H9 (cell line): ENCODE data around the gene LEKR1. TPM values are rescaled to one million over a fixed set of nuclear protein-coding genes. Genes with fewer than 3 reads are reported as not detected.

Experiments
- DNase-seq: peaks from one replicate; pipeline ENCODE4 v3.0.0-alpha.2; 2017
- H2AFZ ChIP-seq: one replicate; pipeline ENCODE4 v1.6.1; 2013; ENCODE audit warnings: mild to moderate bottlenecking, low read length, control low read depth, moderate library complexity
- H2AK5ac ChIP-seq: 2 replicates; pipeline ENCODE4 v1.6.1; 2013; ENCODE audit warnings: low read length, control low read depth, mixed read lengths; ENCODE audit not compliant: insufficient read length
- H2BK120ac ChIP-seq: one replicate; pipeline ENCODE4 v1.6.1; 2013; ENCODE audit warnings: low read depth, mild to moderate bottlenecking, low read length, control low read depth, inconsistent platforms; ENCODE audit not compliant: poor library complexity, severe bottlenecking
- H2BK12ac ChIP-seq: 2 replicates; pipeline ENCODE4 v1.6.1; 2013; ENCODE audit warnings: low read length, control low read depth, mixed read lengths, low read depth; ENCODE audit not compliant: insufficient read length
- H2BK15ac ChIP-seq: 2 replicates; pipeline ENCODE4 v1.6.1; 2013; ENCODE audit warnings: low read depth, low read length, control low read depth
- H2BK20ac ChIP-seq: one replicate; pipeline ENCODE4 v1.6.1; 2013; ENCODE audit warnings: low read depth, mild to moderate bottlenecking, low read length, control low read depth, inconsistent platforms; ENCODE audit not compliant: poor library complexity, severe bottlenecking
- H2BK5ac ChIP-seq: 2 replicates; pipeline ENCODE4 v1.6.1; 2013; ENCODE audit warnings: low read length, control low read depth, mixed read lengths; ENCODE audit not compliant: insufficient read length
- H3K14ac ChIP-seq: 2 replicates; pipeline ENCODE4 v1.6.1; 2013; ENCODE audit warnings: low read length, control low read depth; ENCODE audit not compliant: insufficient read depth
- H3K18ac ChIP-seq: 2 replicates; pipeline ENCODE4 v1.6.1; 2013; ENCODE audit warnings: low read depth, mild to moderate bottlenecking, mixed read lengths, low read length, control low read depth; ENCODE audit not compliant: insufficient read length
- H3K23ac ChIP-seq: 2 replicates; pipeline ENCODE4 v1.6.1; 2013; ENCODE audit warnings: low read length, control low read depth, mixed read lengths, low read depth; ENCODE audit not compliant: insufficient read length
- H3K23me2 ChIP-seq: 2 replicates; pipeline ENCODE4 v1.6.1; 2013; ENCODE audit warnings: low read depth, mild to moderate bottlenecking, mixed read lengths, low read length, control low read depth; ENCODE audit not compliant: insufficient read length, poor library complexity, severe bottlenecking
- H3K27ac ChIP-seq: 2 replicates; pipeline ENCODE4 v1.5.1; 2013; ENCODE audit warnings: low read length, control low read depth, mixed read lengths, low read depth; ENCODE audit not compliant: insufficient read length
- H3K27me3 ChIP-seq: 2 replicates; pipeline ENCODE4 v1.6.1; 2013; ENCODE audit warnings: low read length, control low read depth, inconsistent platforms; ENCODE audit not compliant: insufficient read depth
- H3K4ac ChIP-seq: 2 replicates; pipeline ENCODE4 v1.6.1; 2013; ENCODE audit warnings: low read depth, mild to moderate bottlenecking, control low read depth, inconsistent platforms, low read length, moderate library complexity
- H3K4me1 ChIP-seq: 2 replicates; pipeline ENCODE4 v1.6.1; 2013; ENCODE audit warnings: low read length, control low read depth, inconsistent platforms; ENCODE audit not compliant: insufficient read depth
- H3K4me2 ChIP-seq: 2 replicates; pipeline ENCODE4 v1.6.1; 2013; ENCODE audit warnings: low read length, control low read depth, mixed read lengths; ENCODE audit not compliant: insufficient read length, insufficient read depth
- H3K56ac ChIP-seq: 2 replicates; pipeline ENCODE4 v1.6.1; 2013; ENCODE audit warnings: low read depth, mild to moderate bottlenecking, mixed read lengths, low read length, control low read depth; ENCODE audit not compliant: insufficient read length
- H3K79me1 ChIP-seq: 2 replicates; pipeline ENCODE4 v1.6.1; 2013; ENCODE audit warnings: low read depth, mild to moderate bottlenecking, moderate library complexity, low read length, control low read depth, inconsistent platforms; ENCODE audit not compliant: insufficient read depth, poor library complexity, severe bottlenecking
- H3K79me2 ChIP-seq: 2 replicates; pipeline ENCODE4 v1.6.1; 2013; ENCODE audit warnings: low read length, control low read depth, inconsistent platforms; ENCODE audit not compliant: insufficient read depth
- H3K9ac ChIP-seq: 2 replicates; pipeline ENCODE4 v1.6.1; 2013; ENCODE audit warnings: low read length, control low read depth, mixed read lengths; ENCODE audit not compliant: insufficient read length; ENCODE audit errors: extremely low read depth
- H3K9me3 ChIP-seq: one replicate; pipeline ENCODE4 v1.6.1; 2013; ENCODE audit warnings: low read depth, low read length, inconsistent platforms; ENCODE audit not compliant: control insufficient read depth
- H3T11ph ChIP-seq: one replicate; pipeline ENCODE4 v1.6.1; 2013; ENCODE audit warnings: mild to moderate bottlenecking, low read length, control low read depth, inconsistent platforms
- H4K20me1 ChIP-seq: one replicate; pipeline ENCODE4 v1.6.1; 2013; ENCODE audit not compliant: control insufficient read depth, insufficient read length, insufficient read depth
- H4K5ac ChIP-seq: 2 replicates; pipeline ENCODE4 v1.6.1; 2013; ENCODE audit warnings: low read depth, mild to moderate bottlenecking, mixed read lengths, low read length, control low read depth; ENCODE audit not compliant: insufficient read length
- H4K8ac ChIP-seq: replicated peaks from 2 replicates; pipeline ENCODE4 v1.6.1; 2013; ENCODE audit warnings: low read length, control low read depth, mixed read lengths, low read depth; ENCODE audit not compliant: insufficient read length
- H4K91ac ChIP-seq: 2 replicates; pipeline ENCODE4 v1.6.1; 2013; ENCODE audit warnings: low read depth, mild to moderate bottlenecking, moderate library complexity, mixed read lengths, low read length, control low read depth; ENCODE audit not compliant: insufficient read length
- H3K27ac Mint-ChIP-seq, 3 experiments: 2 replicates in 2 of 3; 3 replicates in 1 of 3; pipeline ENCODE4 v1.8.0; 2020 to 2021; ENCODE audit warnings: mixed read lengths in 3 of 3, mild to moderate bottlenecking in 1 of 3, moderate library complexity in 1 of 3
- H3K27me3 Mint-ChIP-seq: 2 replicates; pipeline ENCODE4 v1.8.0; 2021; ENCODE audit warnings: low read depth, mild to moderate bottlenecking, moderate library complexity, mixed read lengths
- H3K36me3 Mint-ChIP-seq, 3 experiments: 2 replicates in 2 of 3; 3 replicates in 1 of 3; pipeline ENCODE4 v1.8.0; 2020 to 2021; ENCODE audit warnings: low read depth in 3 of 3, mixed read lengths in 3 of 3; ENCODE audit not compliant: insufficient read depth in 1 of 3
- H3K4me1 Mint-ChIP-seq, 2 experiments: 2 replicates each; pipeline ENCODE4 v1.8.0; 2020; ENCODE audit warnings: mixed read lengths in 2 of 2
- H3K4me3 Mint-ChIP-seq, 2 experiments: 2 replicates in 1 of 2; 3 replicates in 1 of 2; pipeline ENCODE4 v1.8.0; 2020 to 2021; ENCODE audit warnings: mild to moderate bottlenecking in 2 of 2, mixed read lengths in 2 of 2, moderate library complexity in 1 of 2
- H3K9me3 Mint-ChIP-seq, 2 experiments: 2 replicates in 1 of 2; 3 replicates in 1 of 2; pipeline ENCODE4 v1.8.0; 2020; ENCODE audit warnings: mild to moderate bottlenecking in 2 of 2, mixed read lengths in 2 of 2, moderate library complexity in 1 of 2
- WGBS: extraction: QIAGEN DNeasy Blood & Tissue Kit; methylation state at CpG from one replicate; pipeline ENCODE4 v1.1.7; 2013; ENCODE audit warnings: missing lambda C conversion rate, low lambda C conversion rate, mixed read lengths; ENCODE audit not compliant: insufficient read length; ENCODE audit errors: extremely low coverage; 5-methylcytosine and 5-hydroxymethylcytosine counted together
- total RNA-seq: library from RNA; stranded (reverse); gene quantifications from 2 replicates; pipeline ENCODE4 v1.2.1, GENCODE V29; 2021
- TF ChIP-seq, protein P1 (sequence below): fragments of 200-600 bp; sonication (generic); conservative IDR thresholded peaks from 3 replicates; pipeline ENCODE4 v1.8.0; 2021; ENCODE audit warnings: antibody characterized with exemption, mild to moderate bottlenecking

LEKR1 gene
- total RNA-seq, 1 experiment from 2014 or later: not detected

DNA sequence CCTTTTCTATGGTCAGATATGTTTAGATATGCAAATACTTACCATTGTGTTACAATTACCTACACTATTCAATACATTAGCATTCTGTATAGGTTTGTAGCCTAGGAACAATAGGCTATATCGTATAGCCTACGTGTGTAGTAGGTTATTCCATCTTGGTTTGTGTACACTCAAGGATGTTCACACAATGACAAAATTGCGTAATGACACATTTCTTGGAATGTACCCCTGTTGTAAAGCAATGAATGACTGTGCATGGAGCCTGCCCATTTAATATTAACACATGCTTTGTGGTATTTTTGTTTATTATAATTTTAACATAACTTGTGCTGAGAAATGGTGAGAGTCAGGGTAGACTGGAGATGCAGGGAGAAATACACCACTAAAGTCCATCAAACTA is 154.9 kb downstream of the LEKR1 start:
- no peak overlapping the region for H2BK20ac ChIP-seq
- no peak overlapping the region for H2BK12ac ChIP-seq
- H3K4me1 ChIP-seq: no peaks in the 10 kb centered on the region
- no peak overlapping the region for H3K4me3 Mint-ChIP-seq
- H3K9ac ChIP-seq: no peak overlapping the region
- no peak overlapping the region for H3K56ac ChIP-seq
- H3K4me1 Mint-ChIP-seq: peaks cover 12 to 13% of the 10 kb centered on the region in 2 experiments
- H3K27me3 ChIP-seq: no peaks in the 10 kb centered on the region
- no peaks in the 10 kb centered on the region for H3K79me1 ChIP-seq
- H2BK120ac ChIP-seq: no peak overlapping the region
- no peaks in the 10 kb centered on the region for H4K20me1 ChIP-seq
- H4K5ac ChIP-seq: no peak overlapping the region
- TF ChIP-seq, protein P1, sequence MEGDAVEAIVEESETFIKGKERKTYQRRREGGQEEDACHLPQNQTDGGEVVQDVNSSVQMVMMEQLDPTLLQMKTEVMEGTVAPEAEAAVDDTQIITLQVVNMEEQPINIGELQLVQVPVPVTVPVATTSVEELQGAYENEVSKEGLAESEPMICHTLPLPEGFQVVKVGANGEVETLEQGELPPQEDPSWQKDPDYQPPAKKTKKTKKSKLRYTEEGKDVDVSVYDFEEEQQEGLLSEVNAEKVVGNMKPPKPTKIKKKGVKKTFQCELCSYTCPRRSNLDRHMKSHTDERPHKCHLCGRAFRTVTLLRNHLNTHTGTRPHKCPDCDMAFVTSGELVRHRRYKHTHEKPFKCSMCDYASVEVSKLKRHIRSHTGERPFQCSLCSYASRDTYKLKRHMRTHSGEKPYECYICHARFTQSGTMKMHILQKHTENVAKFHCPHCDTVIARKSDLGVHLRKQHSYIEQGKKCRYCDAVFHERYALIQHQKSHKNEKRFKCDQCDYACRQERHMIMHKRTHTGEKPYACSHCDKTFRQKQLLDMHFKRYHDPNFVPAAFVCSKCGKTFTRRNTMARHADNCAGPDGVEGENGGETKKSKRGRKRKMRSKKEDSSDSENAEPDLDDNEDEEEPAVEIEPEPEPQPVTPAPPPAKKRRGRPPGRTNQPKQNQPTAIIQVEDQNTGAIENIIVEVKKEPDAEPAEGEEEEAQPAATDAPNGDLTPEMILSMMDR: no peak
- H2AFZ ChIP-seq: no peak overlapping the region
- no peaks in the 10 kb centered on the region for H3K79me2 ChIP-seq
- H2BK5ac ChIP-seq: no peak overlapping the region
- H3K4me2 ChIP-seq: no peak overlapping the region
- no peak overlapping the region for H4K8ac ChIP-seq
- no peak overlapping the region for H3K27ac Mint-ChIP-seq
- H3K18ac ChIP-seq: no peak overlapping the region
- no peaks in the 10 kb centered on the region for H3K23me2 ChIP-seq
- DNase-seq: no peak
- H3K9me3 Mint-ChIP-seq: no peaks in the 10 kb centered on the region
- no peak overlapping the region for H2BK15ac ChIP-seq
- no peaks in the 10 kb centered on the region for H3K36me3 Mint-ChIP-seq
- H4K91ac ChIP-seq: no peak overlapping the region
- H3K27me3 Mint-ChIP-seq: no peaks in the 10 kb centered on the region
- no peak overlapping the region for H3K23ac ChIP-seq
- H3K4ac ChIP-seq: no peak overlapping the region
- WGBS: no CpG with 5 or more reads among the region's 3 CpGs
- no peak overlapping the region for H3K14ac ChIP-seq
- no peaks in the 10 kb centered on the region for H3K9me3 ChIP-seq
- H3T11ph ChIP-seq: no peak overlapping the region
- H2AK5ac ChIP-seq: no peak overlapping the region
- H3K27ac ChIP-seq: no peak overlapping the region
